GM12878 (cell line): ENCODE data around the gene HMCN1.

Source experiments
- ATF2 ChIP-seq: IDR thresholded peaks from 2 replicates; pipeline ENCODE4 v1.6.1; 2012; ENCODE audit warnings: low read length, inconsistent platforms
- ATF7 ChIP-seq: fragments of 450-650 bp; IDR thresholded peaks from 2 replicates; pipeline ENCODE4 v1.6.1; 2016; ENCODE audit warnings: low read depth, mild to moderate bottlenecking
- BRCA1 ChIP-seq: IDR thresholded peaks from 2 replicates; pipeline ENCODE4 v1.6.1; 2011; ENCODE audit warnings: low read depth, low read length, improper control_type of control experiment
- CREB1 ChIP-seq: IDR thresholded peaks from 2 replicates; pipeline ENCODE4 v1.6.1; 2012; ENCODE audit warnings: low read depth, mild to moderate bottlenecking, inconsistent platforms
- CTCF ChIP-seq, 3 experiments: IDR thresholded peaks in 2 of 3; conservative IDR thresholded peaks in 1 of 3; 2 replicates each; pipeline ENCODE4 v1.5.1; 2011; ENCODE audit warnings: low read depth in 3 of 3, low read length in 3 of 3, mild to moderate bottlenecking in 3 of 3, control low read depth in 2 of 3, moderate library complexity in 2 of 3, inconsistent platforms in 1 of 3, mixed read lengths in 1 of 3; ENCODE audit not compliant: control insufficient read depth in 2 of 3, insufficient read depth in 1 of 3; ENCODE audit errors: extremely low read depth in 1 of 3
- EZH2 ChIP-seq: IDR thresholded peaks from 2 replicates; pipeline ENCODE4 v1.6.1; 2012; ENCODE audit warnings: low read depth, mild to moderate bottlenecking, control low read depth, inconsistent platforms, low read length, borderline replicate concordance; ENCODE audit not compliant: control insufficient read depth
- FOXM1 ChIP-seq: IDR thresholded peaks from 2 replicates; pipeline ENCODE4 v1.6.1; 2012; ENCODE audit warnings: low read depth, mild to moderate bottlenecking, inconsistent platforms, low read length, moderate library complexity
- KDM1A ChIP-seq: fragments of 200-600 bp; sonication (generic); IDR thresholded peaks from 2 replicates; pipeline ENCODE4 v1.6.1; 2016; ENCODE audit warnings: borderline replicate concordance
- POLR2A ChIP-seq: IDR thresholded peaks from 2 replicates; pipeline ENCODE4 v1.6.1; 2011; ENCODE audit warnings: low read depth, mild to moderate bottlenecking, low read length
- RELB ChIP-seq: fragments of 450-650 bp; IDR thresholded peaks from 2 replicates; pipeline ENCODE4 v1.6.1; 2017; ENCODE audit warnings: low read depth, mild to moderate bottlenecking, moderate library complexity
- RFX5 ChIP-seq: IDR thresholded peaks from 2 replicates; pipeline ENCODE4 v1.6.1; 2011; ENCODE audit warnings: low read depth, low read length, improper control_type of control experiment
- SMC3 ChIP-seq: IDR thresholded peaks from 2 replicates; pipeline ENCODE4 v1.6.1; 2011; ENCODE audit warnings: low read length, improper control_type of control experiment, borderline replicate concordance
- ZBTB11 ChIP-seq: fragments of 450-650 bp; formaldehyde crosslinking; IDR thresholded peaks from 2 replicates; pipeline ENCODE4 v1.5.0; 2022; ENCODE audit warnings: mild to moderate bottlenecking, missing genetic modification characterization
- ZSCAN29 ChIP-seq: fragments of 450-650 bp; IDR thresholded peaks from 2 replicates; pipeline ENCODE4 v1.6.1; 2017; ENCODE audit warnings: mild to moderate bottlenecking, moderate library complexity

GRCh38 chr1:186202776-186203175, 468.6 kb downstream of the HMCN1 start:
- no peak for TF ChIP-seq CTCF (IDR thresholded peaks at IDR 0.05 in 2 of 3, conservative IDR thresholded peaks at IDR 0.05 in 1 of 3; ENCODE audit: control insufficient read depth in 2 of 3, extremely low read depth in 1 of 3, insufficient read depth in 1 of 3, low read depth in 3 of 3, low read length in 3 of 3)
- no peak for TF ChIP-seq KDM1A
- TF ChIP-seq BRCA1: no peak
- no peak for TF ChIP-seq RFX5
- TF ChIP-seq RELB: no peak
- TF ChIP-seq ATF2: no peak
- no peak for TF ChIP-seq FOXM1
- TF ChIP-seq POLR2A: no peak
- TF ChIP-seq ZBTB11 (CRISPR knock-in tag): no peak
- TF ChIP-seq ATF7: no peak
- no peak for TF ChIP-seq EZH2
- no peak for TF ChIP-seq ZSCAN29
- TF ChIP-seq SMC3: no peak
- TF ChIP-seq CREB1: no peak
